Measurements from ENCODE around the gene IGSF3. TPM values are rescaled to one million over a fixed set of nuclear protein-coding genes. Genes with fewer than 3 reads are reported as not detected.

The IGSF3 gene
- total RNA-seq, 2 donors from 2014 or later = 1.4 to 1.6 TPM

Other genes starting within 250 kb of the IGSF3 start
- gene CD58, start 96.7 kb downstream of the IGSF3 start, total RNA-seq = 10 to 100 TPM in 1 of 2 donors, 1 to 10 TPM in 1; 8.3 to 12.7 TPM
- gene CD2, start 86.7 kb upstream of the IGSF3 start, total RNA-seq = 100 to 1,000 TPM; 291 to 437 TPM
- 10 to 100 TPM; 15.9 to 20.3 TPM for gene PTGFRN, start 242.2 kb upstream of the IGSF3 start, total RNA-seq

Data from activated naive CD4-positive, alpha-beta T cell treated with anti-CD3 and anti-CD28 coated beads, Interleukin-2, amount 50 U/mL, for 72 hours (primary cell).